Hepatocyte (in vitro differentiated cells): ENCODE data around the gene MED29. TPM values are rescaled to one million over a fixed set of nuclear protein-coding genes. Genes with fewer than 3 reads are reported as not detected.
A peak's percentile ranks its signal among the peaks of the same experiment; 100 is the strongest.

Experiments used
- DNase-seq: peaks from one replicate; pipeline ENCODE4 v3.0.0-alpha.2; 2016; ENCODE audit warnings: low spot score
- H2AFZ ChIP-seq: fragments of 200-600 bp; sonication (generic); 2 replicates; pipeline ENCODE4 v1.6.0; 2016; ENCODE audit warnings: antibody characterized with exemption, mild to moderate bottlenecking
- H3K27ac ChIP-seq: fragments of 200-600 bp; sonication (generic); 2 replicates; pipeline ENCODE4 v1.5.1; 2016; ENCODE audit warnings: mild to moderate bottlenecking
- H3K27me3 ChIP-seq: fragments of 200-600 bp; sonication (generic); 2 replicates; pipeline ENCODE4 v1.6.1; 2016
- H3K36me3 ChIP-seq: fragments of 200-600 bp; sonication (generic); replicated peaks from 2 replicates; pipeline ENCODE4 v1.5.1; 2016; ENCODE audit warnings: low read depth; ENCODE audit not compliant: insufficient read depth
- H3K4me1 ChIP-seq: fragments of 200-600 bp; sonication (generic); 2 replicates; pipeline ENCODE4 v1.5.1; 2016; ENCODE audit warnings: mild to moderate bottlenecking, moderate library complexity; ENCODE audit not compliant: insufficient read depth
- H3K4me2 ChIP-seq: fragments of 200-600 bp; sonication (generic); 2 replicates; pipeline ENCODE4 v1.6.0; 2016
- H3K4me3 ChIP-seq: fragments of 200-600 bp; sonication (generic); 2 replicates; pipeline ENCODE4 v1.5.1; 2016; ENCODE audit warnings: mild to moderate bottlenecking
- H3K79me2 ChIP-seq: fragments of 200-600 bp; sonication (generic); 2 replicates; pipeline ENCODE4 v1.6.0; 2017; ENCODE audit warnings: mild to moderate bottlenecking
- H3K9me2 ChIP-seq: fragments of 200-600 bp; sonication (generic); replicated peaks from 2 replicates; pipeline ENCODE4 v1.6.0; 2017; ENCODE audit warnings: mild to moderate bottlenecking; ENCODE audit not compliant: insufficient read depth
- H3K9me3 ChIP-seq: fragments of 200-600 bp; sonication (generic); 2 replicates; pipeline ENCODE4 v1.5.1; 2016; ENCODE audit warnings: low read depth, mild to moderate bottlenecking
- H4K20me1 ChIP-seq: fragments of 200-600 bp; sonication (generic); 2 replicates; pipeline ENCODE4 v1.6.0; 2016; ENCODE audit warnings: mild to moderate bottlenecking; ENCODE audit not compliant: insufficient read depth, poor library complexity, severe bottlenecking
- EZH2 ChIP-seq: fragments of 200-600 bp; sonication (generic); IDR thresholded peaks from 2 replicates; pipeline ENCODE4 v1.6.1; 2016; ENCODE audit warnings: antibody characterized with exemption, mild to moderate bottlenecking, borderline replicate concordance
- EZH2phosphoT487 ChIP-seq: fragments of 200-600 bp; sonication (generic); IDR thresholded peaks from one replicate; pipeline ENCODE4 v1.6.1; 2018; ENCODE audit warnings: antibody characterized with exemption, mild to moderate bottlenecking, low read depth, moderate library complexity; ENCODE audit not compliant: unreplicated experiment, severe bottlenecking
- WGBS: methylation state at CpG from one replicate; pipeline ENCODE4 v1.1.6; 2016; ENCODE audit warnings: low lambda C conversion rate; ENCODE audit errors: missing lambda C conversion rate; 5-methylcytosine and 5-hydroxymethylcytosine counted together
- polyA plus RNA-seq: library from polyadenylated mRNA; unstranded; fragments of >200 nt; fragmentation: Nextera tagmentation; extraction: Ambion mirVana; gene quantifications from 2 replicates; pipeline ENCODE4 v1.2.1, GENCODE V29; 2016
- total RNA-seq: library from RNA; depleted of rRNA; stranded (reverse); fragments of >200 nt; gene quantifications from 2 replicates; pipeline ENCODE4 v1.2.3, GENCODE V29; 2014
- TF ChIP-seq, protein P1 (sequence below): fragments of 200-600 bp; sonication (generic); IDR thresholded peaks from 2 replicates; pipeline ENCODE4 v1.5.1; 2016; ENCODE audit warnings: antibody characterized with exemption, mild to moderate bottlenecking; ENCODE audit not compliant: poor library complexity

The MED29 gene
- total and polyA plus RNA-seq, 2 experiments from 2014 or later, result 18.9 to 38.6 TPM

DNA sequence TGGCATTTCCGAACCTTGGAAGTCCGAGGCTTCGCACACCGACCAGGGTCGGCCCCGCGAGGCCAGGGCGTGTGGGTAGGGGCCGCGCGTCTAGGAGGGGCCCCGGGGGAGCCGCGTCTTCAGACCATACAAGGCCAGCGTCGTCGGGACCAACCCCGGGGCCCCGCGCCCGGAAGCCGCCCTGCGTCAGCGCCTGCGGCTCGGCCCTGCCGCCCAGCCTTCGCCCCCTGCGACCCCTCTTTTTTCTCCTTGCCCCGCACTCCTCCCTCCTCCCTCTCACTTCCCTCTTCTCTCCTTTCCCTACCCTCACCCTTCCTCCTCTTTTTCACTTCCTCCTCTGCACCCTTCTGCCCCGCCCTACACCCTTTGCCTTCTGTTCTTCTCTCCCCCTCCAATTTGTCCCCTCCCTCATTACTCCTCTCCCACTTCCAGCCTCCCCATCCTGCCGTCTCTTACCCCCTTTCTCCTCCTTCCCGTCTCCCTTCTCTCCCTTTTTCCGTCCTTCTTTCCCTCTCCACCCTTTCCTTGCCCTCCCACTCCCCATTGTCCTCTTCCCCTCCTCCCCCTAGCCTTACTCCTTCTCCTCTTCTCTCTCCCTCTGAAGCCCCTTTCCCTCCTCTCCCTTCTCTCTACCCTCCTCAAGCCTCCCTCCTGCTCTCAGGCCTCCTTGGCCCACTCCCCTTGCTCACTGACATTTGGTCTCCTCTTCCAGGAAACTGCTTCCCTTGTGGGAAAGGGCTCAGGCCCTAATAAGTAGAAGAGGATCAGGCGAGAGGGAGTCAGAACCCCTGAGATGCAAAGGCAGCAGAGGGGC, 19.0 kb downstream of the MED29 start:
- Histone ChIP-seq H4K20me1 (peaks cover 20% of the 10 kb centered on the region), H2AFZ (no peak overlapping the region), H3K27ac (peak overlapping the region; percentile 100), H3K27me3 (no peaks in the 10 kb centered on the region), H3K9me2 (no peaks in the 10 kb centered on the region), H3K4me2 (peak overlapping the region; percentile 85), H3K79me2 (peaks cover 58% of the 10 kb centered on the region), H3K4me3 (peak overlapping the region; percentile 77), H3K9me3 (no peaks in the 10 kb centered on the region), H3K36me3 (no peaks in the 10 kb centered on the region), H3K4me1 (peaks cover 27% of the 10 kb centered on the region)
- TF ChIP-seq, protein P1, sequence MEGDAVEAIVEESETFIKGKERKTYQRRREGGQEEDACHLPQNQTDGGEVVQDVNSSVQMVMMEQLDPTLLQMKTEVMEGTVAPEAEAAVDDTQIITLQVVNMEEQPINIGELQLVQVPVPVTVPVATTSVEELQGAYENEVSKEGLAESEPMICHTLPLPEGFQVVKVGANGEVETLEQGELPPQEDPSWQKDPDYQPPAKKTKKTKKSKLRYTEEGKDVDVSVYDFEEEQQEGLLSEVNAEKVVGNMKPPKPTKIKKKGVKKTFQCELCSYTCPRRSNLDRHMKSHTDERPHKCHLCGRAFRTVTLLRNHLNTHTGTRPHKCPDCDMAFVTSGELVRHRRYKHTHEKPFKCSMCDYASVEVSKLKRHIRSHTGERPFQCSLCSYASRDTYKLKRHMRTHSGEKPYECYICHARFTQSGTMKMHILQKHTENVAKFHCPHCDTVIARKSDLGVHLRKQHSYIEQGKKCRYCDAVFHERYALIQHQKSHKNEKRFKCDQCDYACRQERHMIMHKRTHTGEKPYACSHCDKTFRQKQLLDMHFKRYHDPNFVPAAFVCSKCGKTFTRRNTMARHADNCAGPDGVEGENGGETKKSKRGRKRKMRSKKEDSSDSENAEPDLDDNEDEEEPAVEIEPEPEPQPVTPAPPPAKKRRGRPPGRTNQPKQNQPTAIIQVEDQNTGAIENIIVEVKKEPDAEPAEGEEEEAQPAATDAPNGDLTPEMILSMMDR, result no peak
- TF ChIP-seq EZH2 (no peak), EZH2phosphoT487 (no peak)
- peak; percentile 91 for DNase-seq
- 6% methylated on average over 16 of the region's 35 CpGs for WGBS

DNA sequence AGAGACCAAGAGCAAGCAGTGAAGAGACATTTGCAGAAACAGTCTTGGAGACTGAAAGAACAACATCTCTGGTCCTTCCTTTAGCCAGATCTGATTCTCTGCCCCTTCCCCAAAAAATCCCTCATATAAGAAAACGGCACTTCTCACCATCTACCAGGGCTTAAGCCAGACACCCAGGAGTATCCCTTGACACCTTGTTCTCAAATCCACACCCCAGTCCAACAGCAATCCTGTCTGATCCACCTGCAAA, 19.6 kb downstream of the MED29 start:
- peak overlapping the region; percentile 85 for H3K4me2 ChIP-seq
- WGBS, result 50% methylated on average over 1 of the region's 1 CpG
- H3K79me2 ChIP-seq, result peaks cover 58% of the 10 kb centered on the region
- no peaks in the 10 kb centered on the region for H3K9me3 ChIP-seq
- H4K20me1 ChIP-seq, result peaks cover 20% of the 10 kb centered on the region
- TF ChIP-seq EZH2phosphoT487 (no peak), EZH2 (no peak)
- TF ChIP-seq, protein P1, result no peak
- no peaks in the 10 kb centered on the region for H3K27me3 ChIP-seq
- peak overlapping the region; percentile 77 for H3K4me3 ChIP-seq
- no peaks in the 10 kb centered on the region for H3K36me3 ChIP-seq
- H3K27ac ChIP-seq, result peak overlapping the region; percentile 100
- no peak overlapping the region for H2AFZ ChIP-seq
- H3K4me1 ChIP-seq, result peaks cover 23% of the 10 kb centered on the region
- no peaks in the 10 kb centered on the region for H3K9me2 ChIP-seq
- DNase-seq, result no peak

DNA sequence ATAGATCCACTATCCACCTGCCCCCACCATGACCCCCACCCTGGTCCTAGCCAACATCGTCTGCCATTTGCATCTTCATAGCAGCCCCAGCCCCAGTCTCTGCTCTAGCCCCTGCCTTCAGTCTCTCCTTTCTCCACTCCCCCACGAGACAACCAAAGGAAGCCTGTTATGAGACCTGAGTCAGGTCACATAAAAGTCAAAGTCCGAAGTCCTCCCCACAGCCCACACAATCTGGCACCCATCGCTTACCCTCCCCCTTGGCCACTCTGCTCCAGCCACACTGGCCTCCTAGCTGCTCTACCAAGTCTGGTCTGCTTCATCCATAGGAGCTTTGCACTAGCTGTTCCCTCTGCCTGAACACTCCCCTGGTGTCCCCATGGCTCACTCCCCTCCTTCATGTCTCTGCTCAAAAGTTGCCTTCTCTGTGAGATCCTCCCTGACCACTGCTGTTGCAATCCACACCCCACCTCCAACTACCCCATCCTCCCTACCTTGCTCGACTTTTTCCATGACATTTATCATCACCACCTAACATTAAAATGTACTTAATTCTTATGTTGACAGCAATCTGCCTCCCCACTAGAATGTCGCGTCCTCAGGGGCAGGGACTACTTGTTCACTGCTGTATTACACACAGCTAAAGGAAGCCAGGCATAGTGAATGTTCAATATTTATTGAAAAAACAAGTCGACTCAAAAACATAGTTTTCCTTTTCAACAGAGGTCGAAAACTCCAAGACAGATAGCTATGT, 20.1 kb downstream of the MED29 start:
- H3K9me3 ChIP-seq, result no peaks in the 10 kb centered on the region
- peaks cover 20% of the 10 kb centered on the region for H4K20me1 ChIP-seq
- peaks cover 59% of the 10 kb centered on the region for H3K79me2 ChIP-seq
- H3K4me1 ChIP-seq, result peaks cover 18% of the 10 kb centered on the region
- DNase-seq, result peak; percentile 86
- no peaks in the 10 kb centered on the region for H3K27me3 ChIP-seq
- H2AFZ ChIP-seq, result no peak overlapping the region
- H3K9me2 ChIP-seq, result no peaks in the 10 kb centered on the region
- peak overlapping the region; percentile 100 for H3K27ac ChIP-seq
- no peaks in the 10 kb centered on the region for H3K36me3 ChIP-seq
- peak overlapping the region; percentile 85 for H3K4me2 ChIP-seq
- H3K4me3 ChIP-seq, result peak overlapping the region; percentile 77
- TF ChIP-seq, protein P1, result no peak
- no peak for TF ChIP-seq EZH2
- no peak for TF ChIP-seq EZH2phosphoT487
- WGBS, result 30% methylated on average over 9 of the region's 9 CpGs
